B cell (primary cell): ENCODE measurements around the gene KRT77.

Source experiments
- EZH2 ChIP-seq: IDR thresholded peaks from 2 replicates; pipeline ENCODE4 v1.6.1; 2012; ENCODE audit warnings: borderline replicate concordance, low read depth, mild to moderate bottlenecking, moderate library complexity, low read length; ENCODE audit not compliant: insufficient read depth, poor library complexity, severe bottlenecking
- TF ChIP-seq, protein P1 (sequence below): fragments of 200-600 bp; IDR thresholded peaks from one replicate; pipeline ENCODE4 v1.8.0; 2022; ENCODE audit warnings: antibody characterized with exemption, mild to moderate bottlenecking

DNA sequence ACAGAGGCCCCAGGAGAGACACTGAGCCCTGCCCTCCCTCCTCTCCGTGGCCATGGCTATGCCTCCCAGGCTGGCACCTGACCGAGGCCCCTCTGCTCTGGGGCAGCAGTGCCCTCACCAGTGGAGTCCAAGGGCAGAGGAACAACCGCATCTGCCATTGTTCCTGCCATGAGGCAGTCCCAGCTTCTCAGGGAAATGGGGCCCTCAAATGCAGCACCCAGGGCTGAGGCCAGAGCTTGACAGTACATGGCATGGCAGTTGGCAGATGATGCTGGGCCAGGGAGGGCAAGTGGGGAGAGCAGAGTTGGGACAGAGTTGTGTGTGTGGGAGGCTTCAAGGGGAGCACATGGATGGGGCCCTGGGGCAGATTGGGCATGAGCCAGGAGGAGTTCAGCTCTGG lies 21.1 kb upstream of the KRT77 start:
- TF ChIP-seq, protein P1, sequence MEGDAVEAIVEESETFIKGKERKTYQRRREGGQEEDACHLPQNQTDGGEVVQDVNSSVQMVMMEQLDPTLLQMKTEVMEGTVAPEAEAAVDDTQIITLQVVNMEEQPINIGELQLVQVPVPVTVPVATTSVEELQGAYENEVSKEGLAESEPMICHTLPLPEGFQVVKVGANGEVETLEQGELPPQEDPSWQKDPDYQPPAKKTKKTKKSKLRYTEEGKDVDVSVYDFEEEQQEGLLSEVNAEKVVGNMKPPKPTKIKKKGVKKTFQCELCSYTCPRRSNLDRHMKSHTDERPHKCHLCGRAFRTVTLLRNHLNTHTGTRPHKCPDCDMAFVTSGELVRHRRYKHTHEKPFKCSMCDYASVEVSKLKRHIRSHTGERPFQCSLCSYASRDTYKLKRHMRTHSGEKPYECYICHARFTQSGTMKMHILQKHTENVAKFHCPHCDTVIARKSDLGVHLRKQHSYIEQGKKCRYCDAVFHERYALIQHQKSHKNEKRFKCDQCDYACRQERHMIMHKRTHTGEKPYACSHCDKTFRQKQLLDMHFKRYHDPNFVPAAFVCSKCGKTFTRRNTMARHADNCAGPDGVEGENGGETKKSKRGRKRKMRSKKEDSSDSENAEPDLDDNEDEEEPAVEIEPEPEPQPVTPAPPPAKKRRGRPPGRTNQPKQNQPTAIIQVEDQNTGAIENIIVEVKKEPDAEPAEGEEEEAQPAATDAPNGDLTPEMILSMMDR = no peak
- no peak for TF ChIP-seq EZH2
